ENCODE data around the gene USP36.

- TF ChIP-seq REST (IDR thresholded peaks at IDR 0.05; ENCODE audit: low read depth), result no peak
- TF ChIP-seq RAD21 (IDR thresholded peaks at IDR 0.05; ENCODE audit: low read depth), result no peak
- TF ChIP-seq YY1 (IDR thresholded peaks at IDR 0.05; ENCODE audit: low read depth), result no peak
- no peak for TF ChIP-seq EP300 (IDR thresholded peaks at IDR 0.05; ENCODE audit: borderline replicate concordance)
- TF ChIP-seq MAX (IDR thresholded peaks at IDR 0.05), result no peak
- TF ChIP-seq TAF1 (IDR thresholded peaks at IDR 0.05; ENCODE audit: low read depth), result no peak
- no peak for TF ChIP-seq TCF12 (IDR thresholded peaks at IDR 0.05; ENCODE audit: low read depth)
- no peak for TF ChIP-seq CEBPB (IDR thresholded peaks at IDR 0.05)
- no peak for TF ChIP-seq NFIC (IDR thresholded peaks at IDR 0.05)
- TF ChIP-seq CREB1 (IDR thresholded peaks at IDR 0.05; ENCODE audit: low read depth), result no peak
- TF ChIP-seq EGR1 (IDR thresholded peaks at IDR 0.05), result no peak
- TF ChIP-seq USF1 (IDR thresholded peaks at IDR 0.05), result no peak
- no peak for TF ChIP-seq ZBTB7A (IDR thresholded peaks at IDR 0.05; ENCODE audit: low read depth)
These were observed 92.4 kb downstream of the USP36 start for GRCh38 chr17:78748048-78748729.

Data from Ishikawa (cell line).